UCSD-AML1 (cell line): ENCODE results near the gene CYP4B1.
"Not testable (repeated sequence)": the region's sequence is repeated elsewhere in the genome, so short reads cannot be mapped to it uniquely, and the experiment has no call there.

Source experiments
- DNase-seq: peaks from one replicate; lab custom pipeline; 2025; ENCODE audit not compliant: unreplicated experiment; lab: John Stamatoyannopoulos, UW

CYP4B1 gene

GRCh38 chr1:46798810-46799209 is at the start of gene CYP4B1:
Gene CYP4B1, plus strand, starts transcription at chr1:46799046. Its CDS starts 36 bp downstream, at chr1:46799082.
- no peak for DNase-seq

- DNase-seq = no peak
These were observed 49.4 kb upstream of the CYP4B1 start for GRCh38 chr1:46749404-46749803.

GRCh38 chr1:46749921-46750404 is 48.9 kb upstream of the CYP4B1 start:
- DNase-seq = no peak

- no peak for DNase-seq
These were observed 44.9 kb upstream of the CYP4B1 start for GRCh38 chr1:46753985-46754384.

- not testable (repeated sequence) for DNase-seq
These were observed 44.1 kb upstream of the CYP4B1 start for GRCh38 chr1:46754707-46755106.

DNA sequence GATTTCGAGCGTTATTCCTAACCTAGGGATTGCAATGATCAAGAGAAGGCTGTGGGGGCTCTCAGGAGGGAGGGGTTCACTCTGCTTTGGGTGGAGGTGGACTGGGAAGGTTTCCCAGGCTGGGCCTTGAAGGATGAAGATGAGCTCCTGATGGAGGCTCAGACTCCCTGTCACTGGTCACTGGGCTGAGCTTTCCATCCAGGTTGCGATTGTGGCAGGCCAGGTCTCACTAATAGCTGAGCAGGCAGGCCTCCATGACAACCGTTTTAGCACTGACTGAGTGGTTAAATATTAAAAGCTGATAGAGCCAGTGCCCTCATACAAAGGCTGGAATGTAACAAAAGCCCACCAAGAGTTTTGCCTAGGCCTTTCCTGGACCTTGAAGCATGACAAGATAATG is 43.7 kb upstream of the CYP4B1 start:
- DNase-seq = no peak

DNA sequence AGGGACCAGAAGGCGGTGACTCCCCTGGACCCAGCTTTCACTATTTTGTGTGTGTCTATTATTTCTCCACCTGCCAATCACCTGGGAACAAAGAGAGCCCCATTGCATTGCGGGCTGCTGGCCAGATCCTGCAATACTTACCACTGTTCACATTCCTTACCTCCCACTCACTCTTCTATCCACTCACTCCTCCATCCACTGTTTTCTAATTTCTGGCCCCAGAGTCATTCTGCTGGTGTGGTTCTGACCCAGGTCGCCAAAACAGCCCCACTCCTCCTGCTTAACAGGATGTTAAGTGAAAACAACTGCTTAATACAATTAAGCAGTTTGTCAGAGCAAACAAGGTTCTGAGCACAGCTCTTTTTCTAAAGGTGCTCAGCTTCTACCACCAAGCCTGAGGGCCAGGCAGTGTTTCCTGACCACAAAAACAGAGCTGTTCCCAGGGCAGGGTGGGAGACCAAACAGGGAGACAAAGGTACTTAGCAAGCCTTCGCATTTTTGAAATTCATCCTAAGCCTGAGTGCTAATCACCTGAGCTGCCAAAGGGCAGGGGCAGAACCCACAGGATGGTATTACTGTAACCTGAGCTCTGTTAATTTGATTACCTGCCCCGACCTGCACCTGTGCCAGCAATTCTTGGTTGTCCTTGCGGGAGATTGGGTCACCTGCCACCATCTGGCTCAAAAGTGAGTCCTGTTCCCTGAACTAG is 41.4 kb upstream of the CYP4B1 start:
- DNase-seq = no peak

- DNase-seq = no peak
These were observed 40.8 kb upstream of the CYP4B1 start for GRCh38 chr1:46757956-46758528.

- DNase-seq = no peak
These were observed 38.2 kb upstream of the CYP4B1 start for GRCh38 chr1:46760558-46761166.

- no peak for DNase-seq
These were observed 37.1 kb upstream of the CYP4B1 start for GRCh38 chr1:46761740-46762139.

DNA sequence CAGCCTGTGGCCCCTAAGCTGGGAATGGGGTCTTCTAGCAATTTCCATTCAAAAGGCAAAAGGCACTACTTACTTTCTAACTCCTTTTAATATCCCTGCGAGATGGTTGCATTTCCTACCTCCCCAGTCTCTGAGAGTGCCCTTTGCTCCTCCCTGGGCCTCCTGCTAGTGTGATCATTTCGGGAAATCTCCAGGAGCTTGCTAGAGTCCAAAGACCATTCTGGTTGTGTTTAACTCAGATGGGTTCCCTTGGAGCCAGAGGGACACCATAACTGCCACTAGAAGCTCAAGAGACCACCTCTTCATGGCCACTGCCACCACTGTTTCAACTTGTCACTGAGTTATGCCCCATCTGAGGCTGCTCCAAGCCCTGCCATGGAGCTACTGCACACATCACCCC is 34.4 kb upstream of the CYP4B1 start:
- no peak for DNase-seq

DNA sequence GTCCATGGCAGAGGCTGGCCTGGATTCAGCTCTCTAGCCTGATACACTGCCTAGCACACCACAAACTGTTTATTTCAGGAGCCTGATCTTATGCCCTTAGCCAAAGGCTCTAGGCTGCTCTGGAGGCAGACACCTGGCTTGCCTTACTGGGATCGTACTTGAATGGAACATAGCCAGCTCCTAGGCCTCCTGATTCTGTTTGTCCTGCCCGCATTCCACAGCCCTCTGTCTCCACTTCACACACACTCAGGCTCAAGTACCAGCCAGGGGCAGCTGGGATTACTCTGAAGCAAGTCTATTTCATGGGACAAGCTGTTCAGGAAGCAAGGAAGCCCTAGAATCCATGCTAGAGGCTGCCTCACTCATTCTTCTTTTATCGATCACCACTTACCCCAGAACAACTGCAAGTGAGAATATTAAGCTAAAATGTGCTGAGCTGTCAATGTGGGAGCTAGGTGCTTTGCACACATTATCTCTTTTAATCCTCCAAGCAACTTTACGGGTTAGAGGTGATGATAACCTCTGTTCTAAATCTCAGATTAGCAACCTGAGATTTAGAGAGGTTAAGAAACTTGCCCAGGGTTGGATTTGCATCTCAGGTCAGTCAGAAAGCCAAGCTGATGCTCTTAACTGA is 31.1 kb upstream of the CYP4B1 start:
- no peak for DNase-seq

DNA sequence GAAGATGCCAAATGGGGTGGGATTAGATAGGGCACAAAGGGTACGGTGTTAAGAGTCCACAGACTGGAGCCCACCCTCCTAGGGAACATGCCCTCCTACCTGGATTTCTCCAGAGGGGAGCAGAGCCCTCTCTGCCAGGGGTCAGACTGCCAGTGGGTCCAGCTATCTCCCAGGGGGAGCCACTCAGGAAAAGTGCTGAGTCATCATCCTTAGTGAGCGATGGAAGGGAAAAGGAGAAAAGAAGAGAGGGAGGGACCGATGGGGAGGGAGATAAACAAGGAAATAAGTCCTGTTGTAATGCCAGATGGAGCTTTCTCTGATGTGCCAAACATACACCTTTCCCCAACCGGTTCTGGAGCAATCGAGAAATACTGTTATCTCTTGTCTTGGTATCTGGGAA is 30.4 kb upstream of the CYP4B1 start:
- DNase-seq = no peak

DNA sequence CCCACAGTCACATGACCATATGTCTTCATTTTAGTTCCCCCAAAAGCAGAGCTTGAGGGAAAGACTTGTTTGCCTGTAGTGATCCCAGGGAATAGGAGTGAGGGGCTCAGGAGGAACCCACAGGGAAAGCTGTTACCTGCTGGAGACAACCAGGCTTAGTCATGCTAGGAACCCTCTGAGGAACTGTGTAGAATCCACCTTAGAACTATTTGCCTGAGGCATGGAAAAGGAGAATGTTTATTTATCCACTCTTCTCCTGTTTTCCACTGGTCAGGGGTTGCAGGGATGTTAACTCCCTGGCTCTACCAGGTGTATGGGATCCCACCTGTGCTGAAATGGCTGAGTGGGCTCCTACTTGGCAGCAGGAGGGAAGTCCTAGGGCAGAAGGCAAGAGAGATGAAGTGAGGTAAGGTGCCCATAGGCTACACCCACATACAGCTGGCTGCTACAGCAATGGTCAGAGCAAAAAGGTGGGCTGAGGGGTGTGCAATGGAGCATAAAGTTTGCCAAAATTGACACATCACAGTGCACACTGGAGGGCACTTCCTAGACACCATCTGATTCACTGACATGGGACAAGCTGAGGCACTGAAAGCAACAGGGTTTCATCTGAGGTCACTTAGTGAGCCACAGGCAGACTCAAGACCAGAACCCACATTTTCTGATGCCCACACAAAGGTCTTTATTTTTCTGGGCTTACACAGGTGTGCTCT is 29.7 kb upstream of the CYP4B1 start:
- no peak for DNase-seq

- DNase-seq = no peak
These were observed 28.3 kb upstream of the CYP4B1 start for GRCh38 chr1:46770541-46770940.

GRCh38 chr1:46772571-46772970 is 26.3 kb upstream of the CYP4B1 start:
- DNase-seq = no peak

GRCh38 chr1:46774297-46774696 is 24.5 kb upstream of the CYP4B1 start:
- no peak for DNase-seq

GRCh38 chr1:46778456-46778855 is 20.4 kb upstream of the CYP4B1 start:
- not testable (repeated sequence) for DNase-seq

DNA sequence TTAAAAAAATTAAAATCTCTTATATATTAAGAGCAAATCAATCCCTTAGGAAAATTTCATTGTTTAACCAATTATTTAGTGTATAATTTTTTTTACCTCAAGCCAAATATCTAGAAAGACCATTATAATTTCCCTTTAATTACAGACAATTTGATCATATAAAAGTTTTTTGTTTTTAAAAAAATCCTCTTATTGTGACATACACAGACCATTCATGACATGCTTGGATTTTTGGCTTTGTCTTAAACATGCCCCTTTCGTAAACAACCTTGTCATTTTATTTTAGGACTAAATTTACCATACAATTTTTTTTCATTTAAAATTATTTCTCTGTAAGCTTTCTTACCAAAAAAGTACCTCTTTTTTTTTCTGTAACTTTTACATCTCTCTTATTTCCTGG is 14.2 kb upstream of the CYP4B1 start:
- DNase-seq = no peak

- not testable (repeated sequence) for DNase-seq
These were observed 10.2 kb upstream of the CYP4B1 start for GRCh38 chr1:46788634-46789033.

DNA sequence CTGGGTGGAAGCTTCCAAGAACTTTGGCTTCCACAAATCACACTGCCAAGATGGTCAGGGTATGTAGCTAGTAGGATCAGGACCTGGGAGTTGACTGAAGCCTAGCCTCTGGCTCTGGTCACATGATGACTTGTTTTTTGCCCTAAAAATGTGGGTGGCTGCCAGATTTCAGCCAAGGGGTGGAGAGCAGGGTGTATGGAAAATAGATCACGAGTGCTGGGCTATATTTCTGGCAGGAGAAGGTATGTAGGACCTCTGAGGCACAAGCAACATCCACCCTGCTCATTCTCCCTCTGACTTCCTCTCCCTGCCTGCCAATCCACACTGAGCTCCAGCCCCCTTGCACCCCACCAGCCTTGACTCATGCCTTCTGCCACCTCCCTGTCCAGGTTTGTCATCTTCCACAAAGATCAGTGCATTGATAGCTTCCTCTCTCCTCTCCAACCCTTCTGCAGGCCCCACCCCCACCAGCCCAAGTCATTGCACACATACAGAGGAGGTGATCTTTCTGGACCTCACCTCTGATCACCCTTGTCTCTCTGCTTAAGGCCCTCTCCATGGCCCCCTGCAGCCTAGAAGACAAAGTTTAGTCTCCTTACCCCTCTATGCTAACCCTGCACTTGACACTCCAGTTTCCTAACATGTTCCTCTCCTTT is 8.3 kb upstream of the CYP4B1 start:
- DNase-seq = no peak
